ENCODE data around the gene LINGO3.

LINGO3 gene

GRCh38 chr19:2266183-2266993 lies 41.6 kb downstream of the LINGO3 start:
- Histone ChIP-seq H3K4me3 (no peak overlapping the region), H3K9ac (ENCODE audit: insufficient read length) (no peak overlapping the region), H3K36me3 (ENCODE audit: insufficient read depth, low read length) (peaks cover 6% of the 10 kb centered on the region), H3K9me3 (ENCODE audit: low read depth, low read length) (no peaks in the 10 kb centered on the region), H3K27ac (no peak overlapping the region)
- no peak for DNase-seq (ENCODE audit: low read depth, low spot score)
- no peak for TF ChIP-seq EZH2 (IDR thresholded peaks at IDR 0.05)
- TF ChIP-seq POLR2AphosphoS5 (IDR thresholded peaks at IDR 0.05; ENCODE audit: borderline replicate concordance, low read depth, low read length) = no peak
- TF ChIP-seq FOXP2 (optimal IDR thresholded peaks at IDR 0.05; ENCODE audit: control extremely low read depth, extremely low read length, insufficient read depth) = no peak

GRCh38 chr19:2261438-2262172 lies 46.3 kb downstream of the LINGO3 start:
- Histone ChIP-seq H3K9ac (ENCODE audit: insufficient read length) (no peak overlapping the region), H3K27ac (no peak overlapping the region), H3K9me3 (ENCODE audit: low read depth, low read length) (no peaks in the 10 kb centered on the region), H3K36me3 (ENCODE audit: insufficient read depth, low read length) (no peaks in the 10 kb centered on the region), H3K4me3 (no peak overlapping the region)
- TF ChIP-seq FOXP2 (optimal IDR thresholded peaks at IDR 0.05; ENCODE audit: control extremely low read depth, extremely low read length, insufficient read depth) = no peak
- TF ChIP-seq POLR2AphosphoS5 (IDR thresholded peaks at IDR 0.05; ENCODE audit: borderline replicate concordance, low read depth, low read length) = no peak
- no peak for TF ChIP-seq EZH2 (IDR thresholded peaks at IDR 0.05)
- DNase-seq (ENCODE audit: low read depth, low spot score) = no peak

GRCh38 chr19:2260341-2260805 lies 47.6 kb downstream of the LINGO3 start:
- TF ChIP-seq FOXP2 (optimal IDR thresholded peaks at IDR 0.05; ENCODE audit: control extremely low read depth, extremely low read length, insufficient read depth) (no peak), EZH2 (IDR thresholded peaks at IDR 0.05) (no peak), POLR2AphosphoS5 (IDR thresholded peaks at IDR 0.05; ENCODE audit: borderline replicate concordance, low read depth, low read length) (no peak)
- no peak overlapping the region for H3K4me3 ChIP-seq
- no peak overlapping the region for H3K9ac ChIP-seq (ENCODE audit: insufficient read length)
- H3K36me3 ChIP-seq (ENCODE audit: insufficient read depth, low read length) = no peaks in the 10 kb centered on the region
- no peak overlapping the region for H3K27ac ChIP-seq
- no peaks in the 10 kb centered on the region for H3K9me3 ChIP-seq (ENCODE audit: low read depth, low read length)
- DNase-seq (ENCODE audit: low read depth, low spot score) = no peak

GRCh38 chr19:2259336-2259735 lies 48.6 kb downstream of the LINGO3 start:
- Histone ChIP-seq H3K4me3 (no peak overlapping the region), H3K36me3 (ENCODE audit: insufficient read depth, low read length) (no peaks in the 10 kb centered on the region), H3K9ac (ENCODE audit: insufficient read length) (no peak overlapping the region), H3K9me3 (ENCODE audit: low read depth, low read length) (no peaks in the 10 kb centered on the region), H3K27ac (no peak overlapping the region)
- DNase-seq (ENCODE audit: low read depth, low spot score) = no peak
- TF ChIP-seq POLR2AphosphoS5 (IDR thresholded peaks at IDR 0.05; ENCODE audit: borderline replicate concordance, low read depth, low read length) (no peak), EZH2 (IDR thresholded peaks at IDR 0.05) (no peak), FOXP2 (optimal IDR thresholded peaks at IDR 0.05; ENCODE audit: control extremely low read depth, extremely low read length, insufficient read depth) (no peak)
